SH-SY5Y (cell line): ENCODE data around the gene RNF175.

Source experiments
- GATA2 ChIP-seq: IDR thresholded peaks from 2 replicates; pipeline ENCODE4 v1.6.1; 2011; ENCODE audit warnings: mild to moderate bottlenecking, low read depth, low read length
- GATA3 ChIP-seq: IDR thresholded peaks from 2 replicates; pipeline ENCODE4 v1.6.1; 2011; ENCODE audit warnings: low read depth, mild to moderate bottlenecking, low read length, moderate library complexity

- no peak for TF ChIP-seq GATA3
- no peak for TF ChIP-seq GATA2
Measured at GRCh38 chr4:153785910-153786721, 26.3 kb upstream of the RNF175 start.
